Measurements from ENCODE around the gene NXNL1.

Gene NXNL1

GRCh38 chr19:17451820-17452219 lies 8.9 kb downstream of the NXNL1 start:
- Histone ChIP-seq H3K9me2 (replicated peaks; ENCODE audit: insufficient read depth, low read length) (no peaks in the 10 kb centered on the region), H3K27ac (ENCODE audit: low read length) (no peak overlapping the region), H2AFZ (ENCODE audit: low read length) (no peak overlapping the region), H3K4me3 (ENCODE audit: low read length) (no peak overlapping the region), H3K36me3 (replicated peaks; ENCODE audit: insufficient read depth, low read length) (no peaks in the 10 kb centered on the region), H3K4me1 (ENCODE audit: low read length) (peaks cover 5% of the 10 kb centered on the region), H3K9me3 (replicated peaks; ENCODE audit: insufficient read depth, low read length) (no peaks in the 10 kb centered on the region), H3K79me2 (ENCODE audit: low read length) (no peaks in the 10 kb centered on the region), H3K4me2 (ENCODE audit: low read depth, low read length) (no peak overlapping the region), H3K9ac (ENCODE audit: low read length) (no peak overlapping the region), H3F3A (ENCODE audit: insufficient read depth, low read length) (no peaks in the 10 kb centered on the region), H3K27me3 (replicated peaks; ENCODE audit: insufficient read depth, low read length) (peaks cover 41% of the 10 kb centered on the region), H4K20me1 (ENCODE audit: insufficient read depth, low read length) (no peaks in the 10 kb centered on the region)
- DNase-seq: no peak
- TF ChIP-seq EZH2 (optimal IDR thresholded peaks at IDR 0.05; ENCODE audit: low read depth, low read length): no peak

GRCh38 chr19:17450264-17451075 lies 10.3 kb downstream of the NXNL1 start:
- Histone ChIP-seq H3K9me3 (replicated peaks; ENCODE audit: insufficient read depth, low read length) (no peaks in the 10 kb centered on the region), H3K9me2 (replicated peaks; ENCODE audit: insufficient read depth, low read length) (no peaks in the 10 kb centered on the region), H3K36me3 (replicated peaks; ENCODE audit: insufficient read depth, low read length) (no peaks in the 10 kb centered on the region), H3K79me2 (ENCODE audit: low read length) (no peaks in the 10 kb centered on the region), H3K4me1 (ENCODE audit: low read length) (peaks cover 5% of the 10 kb centered on the region), H3K9ac (ENCODE audit: low read length) (no peak overlapping the region), H3K27me3 (replicated peaks; ENCODE audit: insufficient read depth, low read length) (peaks cover 44% of the 10 kb centered on the region), H4K20me1 (ENCODE audit: insufficient read depth, low read length) (no peaks in the 10 kb centered on the region), H2AFZ (ENCODE audit: low read length) (no peak overlapping the region), H3K4me2 (ENCODE audit: low read depth, low read length) (no peak overlapping the region), H3K27ac (ENCODE audit: low read length) (no peak overlapping the region), H3F3A (ENCODE audit: insufficient read depth, low read length) (no peaks in the 10 kb centered on the region), H3K4me3 (ENCODE audit: low read length) (no peak overlapping the region)
- TF ChIP-seq CTCF (IDR thresholded peaks at IDR 0.05; ENCODE audit: low read length): no peak
- no peak for TF ChIP-seq EZH2phosphoT487 (IDR thresholded peaks at IDR 0.05; ENCODE audit: low read length)
- no peak for TF ChIP-seq EZH2 (optimal IDR thresholded peaks at IDR 0.05; ENCODE audit: low read depth, low read length)
- no peak for DNase-seq

- Histone ChIP-seq H3K36me3 (replicated peaks; ENCODE audit: insufficient read depth, low read length) (no peaks in the 10 kb centered on the region), H3K4me1 (ENCODE audit: low read length) (peaks cover 5% of the 10 kb centered on the region), H3K79me2 (ENCODE audit: low read length) (no peaks in the 10 kb centered on the region), H3K27ac (ENCODE audit: low read length) (no peak within 1 kb of the TSS), H3K4me3 (ENCODE audit: low read length) (no peak within 1 kb of the TSS), H2AFZ (ENCODE audit: low read length) (0 out of 2 replicates have a peak within 1 kb of the TSS, but pooled peaks have one; percentile 19), H3K9ac (ENCODE audit: low read length) (no peak within 1 kb of the TSS), H3K4me2 (ENCODE audit: low read depth, low read length) (peak within 1 kb of the TSS; percentile 54; the same call in 1 of the 2 replicates), H3K9me3 (replicated peaks; ENCODE audit: insufficient read depth, low read length) (no peaks in the 10 kb centered on the region), H3K9me2 (replicated peaks; ENCODE audit: insufficient read depth, low read length) (no peaks in the 10 kb centered on the region), H3K27me3 (replicated peaks; ENCODE audit: insufficient read depth, low read length) (peaks cover 41% of the 10 kb centered on the region), H4K20me1 (ENCODE audit: insufficient read depth, low read length) (no peaks in the 10 kb centered on the region), H3F3A (ENCODE audit: insufficient read depth, low read length) (no peaks in the 10 kb centered on the region)
- no peak for DNase-seq
- peak; percentile 42 for TF ChIP-seq CTCF (IDR thresholded peaks at IDR 0.05; ENCODE audit: low read length)
- TF ChIP-seq EZH2phosphoT487 (IDR thresholded peaks at IDR 0.05; ENCODE audit: low read length): no peak
- TF ChIP-seq EZH2 (optimal IDR thresholded peaks at IDR 0.05; ENCODE audit: low read depth, low read length): no peak
Measured at GRCh38 chr19:17448131-17448967, 12.4 kb downstream of the NXNL1 start, which contains the start of gene TMEM221. Gene TMEM221 (minus strand): TSS chr19:17448668. CDS start chr19:17448462, 206 bp downstream.

Measured in MM.1S (cell line).